HepG2 (cell line): ENCODE data around the gene NRN1L. TPM values are rescaled to one million over a fixed set of nuclear protein-coding genes. Genes with fewer than 3 reads are reported as not detected.
A peak's percentile ranks its signal among the peaks of the same experiment; 100 is the strongest.

Experiments used
- ARNT2 ChIP-seq: sonication (generic); formaldehyde crosslinking; IDR thresholded peaks from 2 replicates; pipeline ENCODE4 v1.8.0; 2022; ENCODE audit warnings: mild to moderate bottlenecking, low read depth, missing genetic modification reagents, moderate library complexity
- BHLHE40 ChIP-seq: IDR thresholded peaks from 2 replicates; pipeline ENCODE4 v1.6.1; 2011; ENCODE audit warnings: low read length, improper control_type of control experiment
- BRCA1 ChIP-seq: sonication (generic); formaldehyde crosslinking; IDR thresholded peaks from 2 replicates; pipeline ENCODE4 v1.4.0; 2020; ENCODE audit warnings: missing genetic modification reagents
- DNMT1 ChIP-seq: sonication (generic); formaldehyde crosslinking; IDR thresholded peaks from 2 replicates; pipeline ENCODE4 v1.5.1; 2020; ENCODE audit warnings: mild to moderate bottlenecking, missing genetic modification reagents
- HBP1 ChIP-seq: IDR thresholded peaks from 2 replicates; pipeline ENCODE4 v1.6.1; 2016; ENCODE audit warnings: low read depth, control low read depth
- HMG20B ChIP-seq: conservative IDR thresholded peaks from 2 replicates; pipeline ENCODE4 v1.6.1; 2016; ENCODE audit warnings: missing genetic modification reagents, missing compliant biosample characterization
- HMGA1 ChIP-seq: sonication (generic); formaldehyde crosslinking; conservative IDR thresholded peaks from 2 replicates; pipeline ENCODE4 v1.4.0; 2020; ENCODE audit warnings: missing genetic modification reagents
- NR2F1 ChIP-seq, 2 experiments: fragments of 450-650 bp in 1 of 2; formaldehyde crosslinking in 1 of 2; IDR thresholded peaks; 2 replicates each; pipeline versions ENCODE4 v1.5.0 to v1.6.1; 2016 to 2020; ENCODE audit warnings: mild to moderate bottlenecking in 1 of 2, missing compliant biosample characterization in 1 of 2, missing genetic modification reagents in 1 of 2, moderate library complexity in 1 of 2
- RFXAP ChIP-seq: sonication (generic); formaldehyde crosslinking; IDR thresholded peaks from 2 replicates; pipeline ENCODE4 v1.4.0; 2020; ENCODE audit warnings: missing genetic modification reagents, borderline replicate concordance
- RNF2 ChIP-seq: fragments of 450-650 bp; conservative IDR thresholded peaks from 2 replicates; pipeline ENCODE4 v1.6.1; 2016; ENCODE audit warnings: low read depth
- SOX13 ChIP-seq, 3 experiments: fragments of 450-650 bp in 1 of 3; sonication (generic) in 1 of 3; formaldehyde crosslinking in 1 of 3; IDR thresholded peaks in 2 of 3; conservative IDR thresholded peaks in 1 of 3; 2 replicates each; pipeline versions ENCODE4 v1.5.0 to v1.6.1; 2016 to 2020; ENCODE audit warnings: antibody characterized with exemption in 1 of 3, mild to moderate bottlenecking in 1 of 3, missing compliant biosample characterization in 1 of 3, missing genetic modification reagents in 1 of 3, moderate library complexity in 1 of 3
- STAT6 ChIP-seq: sonication (generic); formaldehyde crosslinking; IDR thresholded peaks from 2 replicates; pipeline ENCODE4 v1.4.0; 2020; ENCODE audit warnings: missing genetic modification reagents, mild to moderate bottlenecking, borderline replicate concordance
- TAF15 ChIP-seq: fragments of 200-400 bp; formaldehyde crosslinking; IDR thresholded peaks from one replicate; pipeline ENCODE4 v1.6.1; 2018; ENCODE audit warnings: mild to moderate bottlenecking, low read depth, low read length; ENCODE audit not compliant: poor library complexity, severe bottlenecking
- WIZ ChIP-seq: sonication (generic); formaldehyde crosslinking; IDR thresholded peaks from 2 replicates; pipeline ENCODE4 v1.5.1; 2020; ENCODE audit warnings: mild to moderate bottlenecking, missing genetic modification reagents
- ZBTB20 ChIP-seq: sonication (generic); formaldehyde crosslinking; IDR thresholded peaks from 2 replicates; pipeline ENCODE4 v1.8.1; 2023; ENCODE audit warnings: missing genetic modification reagents, low read depth, mild to moderate bottlenecking, borderline replicate concordance
- ZBTB44 ChIP-seq: sonication (generic); formaldehyde crosslinking; IDR thresholded peaks from 2 replicates; pipeline ENCODE4 v1.4.0; 2020; ENCODE audit warnings: missing genetic modification reagents
- ZFP90 ChIP-seq: sonication (generic); formaldehyde crosslinking; IDR thresholded peaks from 2 replicates; pipeline ENCODE4 v1.8.0; 2022; ENCODE audit warnings: missing genetic modification reagents, mild to moderate bottlenecking, inconsistent platforms, borderline replicate concordance
- ZNF180 ChIP-seq: sonication (generic); formaldehyde crosslinking; IDR thresholded peaks from 2 replicates; pipeline ENCODE4 v1.4.0; 2020; ENCODE audit warnings: low read depth, missing genetic modification reagents, borderline replicate concordance
- ZNF224 ChIP-seq: sonication (generic); formaldehyde crosslinking; IDR thresholded peaks from 2 replicates; pipeline ENCODE4 v1.5.0; 2020; ENCODE audit warnings: mild to moderate bottlenecking, missing genetic modification reagents
- ZNF597 ChIP-seq: sonication (generic); formaldehyde crosslinking; IDR thresholded peaks from 2 replicates; pipeline ENCODE4 v1.5.0; 2020; ENCODE audit warnings: missing genetic modification reagents
- ZNF782 ChIP-seq: sonication (generic); formaldehyde crosslinking; IDR thresholded peaks from 2 replicates; pipeline ENCODE4 v1.4.0; 2020; ENCODE audit warnings: missing genetic modification reagents, mild to moderate bottlenecking, borderline replicate concordance
- polyA plus RNA-seq, 8 experiments: library from polyadenylated mRNA; depleted of rRNA in 3 of 8; stranded (reverse) in 7 of 8; unstranded in 1 of 8; fragments of >200 nt; fragmentation: Illumina TruSeq in 4 of 8; extraction: Trizol in 4 of 8; gene quantifications; 2 replicates each; pipeline versions ENCODE4 v1.2.1 to v1.2.3, GENCODE V29; 2011 to 2016; ENCODE audit warnings: low read depth in 4 of 8, missing spikeins in 1 of 8, mixed read lengths in 1 of 8; ENCODE audit not compliant: insufficient read depth in 1 of 8
- total RNA-seq, 5 experiments: library from RNA; depleted of rRNA; stranded (reverse); fragments of >200 nt; fragmentation: Illumina TruSeq; extraction: Trizol; gene quantifications; 2 replicates each; pipeline ENCODE4 v1.2.3, GENCODE V29; 2016; ENCODE audit warnings: low read depth in 1 of 5

Gene NRN1L
- total and polyA plus RNA-seq, 2 of the 13 experiments (the other 11 are each of a cell fraction or from before 2014, with no cell fraction given) = 0.53 to 1.2 TPM

- TF ChIP-seq ZBTB44 (no peak), ZNF180 (CRISPR knock-in tag) (no peak), HMG20B (CRISPR knock-in tag) (0 out of 2 replicates have a peak, but pooled peaks have one; percentile 18), BHLHE40 (no peak), ZBTB20 (CRISPR knock-in tag) (0 out of 2 replicates have a peak, but pooled peaks have one; percentile 3), TAF15 (no peak), STAT6 (CRISPR knock-in tag) (no peak), WIZ (CRISPR knock-in tag) (0 out of 2 replicates have a peak, but pooled peaks have one; percentile 60), NR2F1 (CRISPR knock-in tag; IDR thresholded peaks at IDR 0.05) (no peak), ZNF782 (CRISPR knock-in tag) (no peak), BRCA1 (CRISPR knock-in tag) (no peak), RNF2 (no peak), ZNF224 (0 out of 2 replicates have a peak, but pooled peaks have one; percentile 17), ZFP90 (CRISPR knock-in tag) (no peak), DNMT1 (CRISPR knock-in tag) (peak; percentile 7; the same call in 1 of the 2 replicates), HBP1 (CRISPR knock-in tag) (no peak), ZNF597 (CRISPR knock-in tag) (no peak), HMGA1 (CRISPR knock-in tag) (no peak), RFXAP (CRISPR knock-in tag) (no peak), ARNT2 (CRISPR knock-in tag) (no peak), SOX13 (IDR thresholded peaks at IDR 0.05) (no peak), SOX13 (CRISPR knock-in tag; conservative IDR thresholded peaks at IDR 0.05 in 1 of 2, IDR thresholded peaks at IDR 0.05 in 1 of 2) (no peak)
Observed at GRCh38 chr16:67873435-67874370, 11.0 kb upstream of the NRN1L start (continued).
